HG02588 (cell line): ENCODE results near the gene PTDSS2.
"Not testable (repeated sequence)": the region's sequence is repeated elsewhere in the genome, so short reads cannot be mapped to it uniquely, and the experiment has no call there.

Experiments used
- ATAC-seq: cut with Tn5 transposase; IDR thresholded peaks from one replicate; pipeline ENCODE4 v1.9.1; 2021; ENCODE audit warnings: mild to moderate bottlenecking, moderate library complexity; ENCODE audit not compliant: unreplicated experiment

PTDSS2 gene

GRCh38 chr11:413120-414081 is 36.7 kb upstream of the PTDSS2 start:
- ATAC-seq: no peak

- no peak for ATAC-seq
These were observed 35.7 kb upstream of the PTDSS2 start for GRCh38 chr11:414318-414857.

- no peak for ATAC-seq
These were observed 34.4 kb upstream of the PTDSS2 start for GRCh38 chr11:415640-416041.

- ATAC-seq: no peak
These were observed 33.9 kb upstream of the PTDSS2 start for GRCh38 chr11:416051-416756.

- no peak for ATAC-seq
These were observed 33.1 kb upstream of the PTDSS2 start for GRCh38 chr11:416757-417621.

- no peak for ATAC-seq
These were observed 32.3 kb upstream of the PTDSS2 start for GRCh38 chr11:417652-418342.

- no peak for ATAC-seq
These were observed 31.5 kb upstream of the PTDSS2 start for GRCh38 chr11:418343-419247.

- no peak for ATAC-seq
These were observed 30.7 kb upstream of the PTDSS2 start for GRCh38 chr11:419248-420005.

- no peak for ATAC-seq
These were observed 29.8 kb upstream of the PTDSS2 start for GRCh38 chr11:420054-420910.

- ATAC-seq: no peak
These were observed 29.2 kb upstream of the PTDSS2 start for GRCh38 chr11:420911-421321.

GRCh38 chr11:422249-422656 is 27.8 kb upstream of the PTDSS2 start:
- no peak for ATAC-seq

GRCh38 chr11:424232-424631 is 25.8 kb upstream of the PTDSS2 start:
- ATAC-seq: no peak

- ATAC-seq: not testable (repeated sequence)
These were observed 25.3 kb upstream of the PTDSS2 start for GRCh38 chr11:424766-425165.

- no peak for ATAC-seq
These were observed 24.8 kb upstream of the PTDSS2 start for GRCh38 chr11:425301-425700.

- no peak for ATAC-seq
These were observed 23.2 kb upstream of the PTDSS2 start for GRCh38 chr11:426851-427250.

GRCh38 chr11:428295-428694 is 21.8 kb upstream of the PTDSS2 start:
- no peak for ATAC-seq

- no peak for ATAC-seq
These were observed 20.7 kb upstream of the PTDSS2 start for GRCh38 chr11:429391-429790.
